Stomach smooth muscle (tissue), 2 donors: ENCODE measurements around the gene RSPO4.

Source experiments
- H3K27ac ChIP-seq: one replicate; pipeline ENCODE4 v1.7.0; 2013; ENCODE audit warnings: mild to moderate bottlenecking, low read length, inconsistent platforms
- H3K27me3 ChIP-seq, 2 donors: one replicate each; pipeline ENCODE4 v1.7.0; 2013; ENCODE audit warnings: low read length in 2 of 2; ENCODE audit not compliant: insufficient read depth in 2 of 2, control insufficient read depth in 1 of 2
- H3K36me3 ChIP-seq, 2 donors: one replicate each; pipeline ENCODE4 v1.7.0; 2013; ENCODE audit warnings: low read length in 2 of 2; ENCODE audit not compliant: control insufficient read depth in 2 of 2, insufficient read depth in 2 of 2
- H3K4me1 ChIP-seq: one replicate; pipeline ENCODE4 v1.7.0; 2013; ENCODE audit warnings: low read length; ENCODE audit not compliant: control insufficient read depth, insufficient read depth
- H3K4me3 ChIP-seq, 2 donors: one replicate each; pipeline ENCODE4 v1.7.0; 2013; ENCODE audit warnings: low read length in 2 of 2
- H3K9ac ChIP-seq, 2 donors: one replicate each; pipeline ENCODE4 v1.7.0; 2013; ENCODE audit warnings: low read length in 2 of 2, mild to moderate bottlenecking in 1 of 2
- H3K9me3 ChIP-seq, 2 donors: one replicate each; pipeline ENCODE4 v1.7.0; 2013; ENCODE audit warnings: low read length in 2 of 2; ENCODE audit not compliant: control insufficient read depth in 2 of 2
- donor health status: healthy.
- donor health status: Pancreatic carcinoma.

Gene RSPO4

GRCh38 chr20:942611-943010 is 59.5 kb downstream of the RSPO4 start:
- no peaks in the 10 kb centered on the region for H3K9me3 ChIP-seq
- H3K9ac ChIP-seq, result no peak overlapping the region
- H3K4me1 ChIP-seq, result no peaks in the 10 kb centered on the region
- H3K36me3 ChIP-seq, result no peaks in the 10 kb centered on the region
- no peak overlapping the region for H3K27ac ChIP-seq
- peaks cover 3 to 9% of the 10 kb centered on the region in 2 donors for H3K27me3 ChIP-seq
- no peak overlapping the region for H3K4me3 ChIP-seq

DNA sequence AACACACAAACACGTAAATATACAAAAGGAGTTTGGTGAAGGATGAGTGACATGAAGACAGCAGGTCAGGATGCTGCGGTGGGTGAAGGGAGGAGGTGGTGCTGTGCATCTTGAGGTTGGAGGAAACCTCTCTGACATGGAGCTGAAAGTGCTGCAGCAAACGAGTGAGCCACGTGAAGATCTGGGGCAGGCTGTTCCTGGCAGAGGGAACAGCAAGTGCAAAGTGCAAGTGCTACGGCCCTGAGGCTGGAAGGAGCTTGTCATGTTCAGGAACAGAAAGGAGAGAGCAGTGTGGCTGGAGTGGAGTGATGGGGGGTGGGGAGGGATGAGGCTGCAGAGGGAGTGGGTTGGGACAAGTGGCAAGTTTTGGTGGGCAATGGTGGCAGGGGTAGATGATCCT is 61.2 kb downstream of the RSPO4 start:
- H3K4me3 ChIP-seq, result no peak overlapping the region
- H3K9ac ChIP-seq, result no peak overlapping the region
- no peaks in the 10 kb centered on the region for H3K4me1 ChIP-seq
- H3K27me3 ChIP-seq, result peaks cover 0 to 6% of the 10 kb centered on the region in 2 donors
- no peak overlapping the region for H3K27ac ChIP-seq
- no peaks in the 10 kb centered on the region for H3K9me3 ChIP-seq
- no peaks in the 10 kb centered on the region for H3K36me3 ChIP-seq

DNA sequence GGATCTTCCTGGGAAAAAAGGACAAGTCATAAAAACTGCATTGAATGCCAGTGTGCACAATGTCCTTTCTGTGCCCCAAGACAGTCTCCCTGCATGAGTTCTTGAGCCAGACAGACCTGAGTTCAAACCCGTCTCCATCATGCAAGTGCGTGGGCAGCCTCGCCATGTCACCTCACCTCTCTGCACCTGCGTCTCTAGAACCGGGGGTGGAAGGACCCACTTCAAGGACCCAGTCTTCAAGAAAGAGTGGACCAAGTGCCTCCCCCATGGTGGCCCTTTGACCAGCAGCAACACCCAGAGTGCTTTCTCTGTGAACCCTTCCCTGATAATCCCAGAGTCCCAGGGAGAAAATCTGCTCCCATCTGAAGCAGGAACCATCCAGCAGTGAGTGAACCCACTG is 62.5 kb downstream of the RSPO4 start:
- H3K27me3 ChIP-seq, result peaks cover 0 to 4% of the 10 kb centered on the region in 2 donors
- H3K4me3 ChIP-seq, result no peak overlapping the region
- H3K9me3 ChIP-seq, result no peaks in the 10 kb centered on the region
- no peaks in the 10 kb centered on the region for H3K4me1 ChIP-seq
- no peak overlapping the region for H3K9ac ChIP-seq
- H3K27ac ChIP-seq, result no peak overlapping the region
- no peaks in the 10 kb centered on the region for H3K36me3 ChIP-seq

GRCh38 chr20:934186-934840 is 67.8 kb downstream of the RSPO4 start:
- Histone ChIP-seq H3K4me3 (no peak overlapping the region), H3K9me3 (peaks cover 0 to 4% of the 10 kb centered on the region in 2 donors), H3K27ac (no peak overlapping the region), H3K9ac (no peak overlapping the region), H3K4me1 (no peaks in the 10 kb centered on the region), H3K27me3 (no peaks in the 10 kb centered on the region), H3K36me3 (no peaks in the 10 kb centered on the region)

GRCh38 chr20:933029-933428 is 69.1 kb downstream of the RSPO4 start:
- H3K9me3 ChIP-seq, result peaks cover 0 to 4% of the 10 kb centered on the region in 2 donors
- no peak overlapping the region for H3K9ac ChIP-seq
- no peaks in the 10 kb centered on the region for H3K27me3 ChIP-seq
- no peak overlapping the region for H3K27ac ChIP-seq
- H3K36me3 ChIP-seq, result no peaks in the 10 kb centered on the region
- no peaks in the 10 kb centered on the region for H3K4me1 ChIP-seq
- no peak overlapping the region for H3K4me3 ChIP-seq

DNA sequence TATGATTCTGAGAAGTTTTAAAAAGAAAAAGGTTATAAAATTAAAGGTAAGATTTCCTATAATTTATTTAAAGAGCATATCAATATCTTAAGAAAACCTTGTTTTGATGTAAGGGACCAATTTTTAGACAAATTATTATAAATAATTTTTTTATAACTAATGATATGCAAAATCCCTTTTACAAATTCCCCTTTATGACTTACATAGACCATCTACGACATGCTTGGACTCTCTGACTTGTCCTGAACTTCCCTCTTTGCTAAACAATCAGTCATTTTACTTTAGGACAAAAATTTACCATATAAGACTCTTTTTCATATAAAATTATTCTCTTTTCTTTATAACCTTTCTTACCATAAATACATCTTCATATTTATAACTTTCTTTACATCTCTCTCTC is 70.7 kb downstream of the RSPO4 start:
- H3K9me3 ChIP-seq, result peaks cover 4% of the 10 kb centered on the region in 2 donors
- H3K27ac ChIP-seq, result no peak overlapping the region
- no peaks in the 10 kb centered on the region for H3K4me1 ChIP-seq
- H3K36me3 ChIP-seq, result no peaks in the 10 kb centered on the region
- no peak overlapping the region for H3K9ac ChIP-seq
- H3K4me3 ChIP-seq, result no peak overlapping the region
- peaks cover 0 to 2% of the 10 kb centered on the region in 2 donors for H3K27me3 ChIP-seq

- H3K4me3 ChIP-seq, result no peak overlapping the region
- no peak overlapping the region for H3K27ac ChIP-seq
- no peaks in the 10 kb centered on the region for H3K36me3 ChIP-seq
- H3K27me3 ChIP-seq, result peaks cover 0 to 3% of the 10 kb centered on the region in 2 donors
- no peaks in the 10 kb centered on the region for H3K4me1 ChIP-seq
- H3K9ac ChIP-seq, result no peak overlapping the region
- peaks cover 0 to 7% of the 10 kb centered on the region in 2 donors for H3K9me3 ChIP-seq
These were observed 75.4 kb downstream of the RSPO4 start for GRCh38 chr20:926670-927069.

DNA sequence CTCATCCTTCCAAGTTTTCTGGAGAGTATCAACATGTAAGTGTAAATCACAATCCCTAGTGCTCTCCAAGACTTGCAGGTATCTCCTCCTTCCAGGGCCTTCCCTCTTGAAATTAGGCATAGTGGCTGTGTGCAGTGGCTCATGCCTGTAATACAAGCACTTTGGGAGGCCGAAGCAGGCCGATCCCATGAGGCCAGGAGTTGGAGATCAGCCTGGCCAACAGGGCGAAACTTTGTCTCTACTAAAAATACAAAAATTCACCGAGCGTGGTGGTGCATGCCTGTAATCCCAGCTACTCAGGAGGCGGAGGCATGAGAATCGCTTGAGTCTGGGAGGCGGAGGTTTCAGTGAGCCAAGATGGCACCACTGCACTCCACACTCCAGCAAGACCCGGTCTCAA is 76.6 kb downstream of the RSPO4 start:
- no peaks in the 10 kb centered on the region for H3K4me1 ChIP-seq
- no peak overlapping the region for H3K9ac ChIP-seq
- no peaks in the 10 kb centered on the region for H3K36me3 ChIP-seq
- H3K4me3 ChIP-seq, result no peak overlapping the region
- peaks cover 0 to 3% of the 10 kb centered on the region in 2 donors for H3K27me3 ChIP-seq
- peaks cover 2 to 7% of the 10 kb centered on the region in 2 donors for H3K9me3 ChIP-seq
- no peak overlapping the region for H3K27ac ChIP-seq

GRCh38 chr20:924639-925038 is 77.5 kb downstream of the RSPO4 start:
- peaks cover 3 to 7% of the 10 kb centered on the region in 2 donors for H3K9me3 ChIP-seq
- H3K9ac ChIP-seq, result no peak overlapping the region
- H3K27me3 ChIP-seq, result peaks cover 1 to 3% of the 10 kb centered on the region in 2 donors
- H3K27ac ChIP-seq, result no peak overlapping the region
- no peaks in the 10 kb centered on the region for H3K36me3 ChIP-seq
- no peak overlapping the region for H3K4me3 ChIP-seq
- H3K4me1 ChIP-seq, result no peaks in the 10 kb centered on the region

GRCh38 chr20:922781-923180 is 79.3 kb downstream of the RSPO4 start:
- Histone ChIP-seq H3K4me1 (no peaks in the 10 kb centered on the region), H3K36me3 (no peaks in the 10 kb centered on the region), H3K9me3 (peaks cover 3 to 7% of the 10 kb centered on the region in 2 donors), H3K27ac (no peak overlapping the region), H3K27me3 (peaks cover 3% of the 10 kb centered on the region in 2 donors), H3K9ac (no peak overlapping the region), H3K4me3 (no peak overlapping the region)

GRCh38 chr20:921068-921467 is 81.0 kb downstream of the RSPO4 start:
- H3K27ac ChIP-seq, result no peak overlapping the region
- H3K4me3 ChIP-seq, result no peak overlapping the region
- no peak overlapping the region for H3K9ac ChIP-seq
- no peaks in the 10 kb centered on the region for H3K4me1 ChIP-seq
- H3K27me3 ChIP-seq, result peaks cover 2 to 4% of the 10 kb centered on the region in 2 donors
- peaks cover 2 to 3% of the 10 kb centered on the region in 2 donors for H3K9me3 ChIP-seq
- no peaks in the 10 kb centered on the region for H3K36me3 ChIP-seq
